Measurements from ENCODE around the gene PRKAG2. TPM values are rescaled to one million over a fixed set of nuclear protein-coding genes. Genes with fewer than 3 reads are reported as not detected.

Gene PRKAG2
- total and polyA plus RNA-seq, 4 donors = 3.6 to 25.1 (median 16.8) TPM

- 91% methylated on average over 18 of the region's 18 CpGs for WGBS
- no peaks in the 10 kb centered on the region for H3K9me3 ChIP-seq (ENCODE audit: control insufficient read depth in 4 of 4, low read length in 3 of 4)
- no peak overlapping the region for H3K9ac ChIP-seq (ENCODE audit: low read depth in 1 of 2, low read length in 2 of 2)
- DNase-seq (ENCODE audit: low spot score) = no peak
- no peaks in the 10 kb centered on the region for H3K36me3 ChIP-seq (ENCODE audit: control insufficient read depth in 4 of 4, insufficient read depth in 3 of 4, low read depth in 1 of 4, low read length in 3 of 4)
- H3K4me3 ChIP-seq (ENCODE audit: low read depth in 1 of 3, low read length in 3 of 3) = no peak overlapping the region
- TF ChIP-seq TAF1 (conservative IDR thresholded peaks at IDR 0.05) (no peak), GABPA (IDR thresholded peaks at IDR 0.05 in 1 of 2, conservative IDR thresholded peaks at IDR 0.05 in 1 of 2) (no peak), MAX (IDR thresholded peaks at IDR 0.05) (no peak), RAD21 (IDR thresholded peaks at IDR 0.05) (no peak), SP1 (IDR thresholded peaks at IDR 0.05) (no peak)
- TF ChIP-seq, protein P1, sequence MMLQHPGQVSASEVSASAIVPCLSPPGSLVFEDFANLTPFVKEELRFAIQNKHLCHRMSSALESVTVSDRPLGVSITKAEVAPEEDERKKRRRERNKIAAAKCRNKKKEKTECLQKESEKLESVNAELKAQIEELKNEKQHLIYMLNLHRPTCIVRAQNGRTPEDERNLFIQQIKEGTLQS (IDR thresholded peaks at IDR 0.05) = no peak
- peaks cover 0 to 7% (median 2%) of the 10 kb centered on the region in 4 donors for H3K4me1 ChIP-seq (ENCODE audit: control insufficient read depth in 4 of 4, insufficient read depth in 4 of 4, low read length in 3 of 4)
- H3K27ac ChIP-seq (ENCODE audit: low read depth in 1 of 2, low read length in 2 of 2) = no peak overlapping the region
- H3K27me3 ChIP-seq (ENCODE audit: control insufficient read depth in 4 of 4, insufficient read depth in 4 of 4, low read length in 3 of 4) = no peaks in the 10 kb centered on the region
These were observed 22.8 kb upstream of the PRKAG2 start for GRCh38 chr7:151899513-151900360.

- no peaks in the 10 kb centered on the region for H3K36me3 ChIP-seq (ENCODE audit: control insufficient read depth in 4 of 4, insufficient read depth in 3 of 4, low read depth in 1 of 4, low read length in 3 of 4)
- H3K9me3 ChIP-seq (ENCODE audit: control insufficient read depth in 4 of 4, low read length in 3 of 4) = no peaks in the 10 kb centered on the region
- no peak overlapping the region for H3K4me3 ChIP-seq (ENCODE audit: low read depth in 1 of 3, low read length in 3 of 3)
- TF ChIP-seq FOXA1 (IDR thresholded peaks at IDR 0.05) (no peak), CTCF (IDR thresholded peaks at IDR 0.05; ENCODE audit: low read depth, low read length, missing input control) (no peak), RAD21 (IDR thresholded peaks at IDR 0.05) (no peak), HNF4A (conservative IDR thresholded peaks at IDR 0.05) (no peak), ZBTB33 (IDR thresholded peaks at IDR 0.05) (no peak), RXRA (IDR thresholded peaks at IDR 0.05) (no peak), EGR1 (IDR thresholded peaks at IDR 0.05; ENCODE audit: low read depth in 2 of 2) (no peak), YY1 (IDR thresholded peaks at IDR 0.05) (no peak), REST (IDR thresholded peaks at IDR 0.05) (no peak), TAF1 (conservative IDR thresholded peaks at IDR 0.05) (no peak), GABPA (IDR thresholded peaks at IDR 0.05 in 1 of 2, conservative IDR thresholded peaks at IDR 0.05 in 1 of 2) (no peak), FOXA2 (IDR thresholded peaks at IDR 0.05) (no peak), MAX (IDR thresholded peaks at IDR 0.05) (no peak), NR2F2 (IDR thresholded peaks at IDR 0.05) (no peak), HNF4G (IDR thresholded peaks at IDR 0.05) (no peak), JUND (IDR thresholded peaks at IDR 0.05) (no peak), SP1 (IDR thresholded peaks at IDR 0.05) (no peak)
- TF ChIP-seq, protein P1 (IDR thresholded peaks at IDR 0.05) = no peak
- DNase-seq (ENCODE audit: low spot score) = no peak
- H3K4me1 ChIP-seq (ENCODE audit: control insufficient read depth in 4 of 4, insufficient read depth in 4 of 4, low read length in 3 of 4) = peaks cover 0 to 7% (median 2%) of the 10 kb centered on the region in 4 donors
- no peak overlapping the region for H3K9ac ChIP-seq (ENCODE audit: low read depth in 1 of 2, low read length in 2 of 2)
- H3K27me3 ChIP-seq (ENCODE audit: control insufficient read depth in 4 of 4, insufficient read depth in 4 of 4, low read length in 3 of 4) = no peaks in the 10 kb centered on the region
- WGBS = 93% methylated on average over 18 of the region's 18 CpGs
- no peak overlapping the region for H3K27ac ChIP-seq (ENCODE audit: low read depth in 1 of 2, low read length in 2 of 2)
These were observed 21.2 kb upstream of the PRKAG2 start for GRCh38 chr7:151897951-151898686.
